CD4-positive, alpha-beta memory T cell (primary cell): ENCODE results near the gene MBNL1. TPM values are rescaled to one million over a fixed set of nuclear protein-coding genes. Genes with fewer than 3 reads are reported as not detected.
A peak's percentile ranks its signal among the peaks of the same experiment; 100 is the strongest.

Source experiments
- CTCF ChIA-PET: fragments of 350-600 bp; sonication (Branson Sonifier 250); formaldehyde crosslinking; loops from one replicate; lab custom pipeline; 2021; ENCODE audit warnings: inconsistent platforms; ENCODE audit not compliant: partially characterized antibody; lab: Charles Lee
- POLR2A ChIA-PET: fragments of 350-600 bp; sonication (Branson Sonifier 250); formaldehyde crosslinking; loops from one replicate; lab custom pipeline; 2021; ENCODE audit not compliant: partially characterized antibody; lab: Charles Lee
- DNase-seq, 5 donors: peaks; one replicate each; pipeline versions ENCODE4 v3.0.0 to v3.0.0-alpha.2; 2020 to 2022; ENCODE audit warnings: mixed read lengths in 1 of 5
- H3K27ac ChIP-seq: one replicate; pipeline ENCODE4 v1.7.0; 2013; ENCODE audit warnings: low read depth, low read length
- H3K27me3 ChIP-seq: 2 replicates; pipeline ENCODE4 v1.7.0; 2013; ENCODE audit warnings: mild to moderate bottlenecking, low read length, moderate library complexity; ENCODE audit not compliant: insufficient read depth
- H3K36me3 ChIP-seq: 2 replicates; pipeline ENCODE4 v1.7.0; 2013; ENCODE audit warnings: mild to moderate bottlenecking, low read length, moderate library complexity; ENCODE audit not compliant: insufficient read depth
- H3K4me1 ChIP-seq: 2 replicates; pipeline ENCODE4 v1.7.0; 2013; ENCODE audit warnings: mild to moderate bottlenecking, low read length, moderate library complexity; ENCODE audit not compliant: insufficient read depth
- H3K4me3 ChIP-seq, 2 donors: one replicate each; pipeline ENCODE4 v1.7.0; 2013; ENCODE audit warnings: low read length in 2 of 2, mild to moderate bottlenecking in 1 of 2
- H3K9me3 ChIP-seq, 2 donors: one replicate each; pipeline ENCODE4 v1.7.0; 2013; ENCODE audit warnings: low read length in 2 of 2, control low read depth in 1 of 2; ENCODE audit not compliant: control insufficient read depth in 1 of 2
- H3K27ac Mint-ChIP-seq, 7 donors: one replicate each; pipeline ENCODE4 v1.8.0; 2020 to 2021; ENCODE audit warnings: mixed read lengths in 7 of 7, mild to moderate bottlenecking in 6 of 7, inconsistent platforms in 3 of 7, moderate library complexity in 3 of 7
- H3K27me3 Mint-ChIP-seq, 2 donors: one replicate each; pipeline ENCODE4 v1.8.0; 2020 to 2021; ENCODE audit warnings: mixed read lengths in 2 of 2
- H3K36me3 Mint-ChIP-seq, 2 donors: one replicate each; pipeline ENCODE4 v1.8.0; 2020 to 2021; ENCODE audit warnings: mixed read lengths in 2 of 2, inconsistent platforms in 1 of 2, mild to moderate bottlenecking in 1 of 2
- H3K4me1 Mint-ChIP-seq, 4 donors: one replicate each; pipeline ENCODE4 v1.8.0; 2020 to 2021; ENCODE audit warnings: mixed read lengths in 4 of 4, mild to moderate bottlenecking in 1 of 4
- H3K4me3 Mint-ChIP-seq, 8 donors: one replicate each; pipeline ENCODE4 v1.8.0; 2020 to 2021; ENCODE audit warnings: mixed read lengths in 8 of 8, mild to moderate bottlenecking in 7 of 8, moderate library complexity in 6 of 8, inconsistent platforms in 3 of 8
- H3K9me3 Mint-ChIP-seq, 8 donors: one replicate each; pipeline ENCODE4 v1.8.0; 2020 to 2021; ENCODE audit warnings: mixed read lengths in 8 of 8, mild to moderate bottlenecking in 5 of 8, inconsistent platforms in 3 of 8, moderate library complexity in 1 of 8
- intact Hi-C: fragments of 100-400 bp; cut with micrococcal nuclease; formaldehyde crosslinking; loops from one replicate; pipeline ENCODE4 v1.15.1; 2023
- polyA plus RNA-seq, 2 donors: library from polyadenylated mRNA; unstranded; fragments of 300-500 nt; fragmentation: Illumina TruSeq; gene quantifications; one replicate each; pipeline ENCODE4 v1.2.3, GENCODE V29; 2021
- total RNA-seq, 2 experiments: library from RNA; stranded (reverse); gene quantifications; one replicate each; pipeline ENCODE4 v1.2.3, GENCODE V29; 2021

Gene MBNL1
- total and polyA plus RNA-seq, 4 experiments from 2014 or later: 289 to 430 (median 361) TPM

DNA sequence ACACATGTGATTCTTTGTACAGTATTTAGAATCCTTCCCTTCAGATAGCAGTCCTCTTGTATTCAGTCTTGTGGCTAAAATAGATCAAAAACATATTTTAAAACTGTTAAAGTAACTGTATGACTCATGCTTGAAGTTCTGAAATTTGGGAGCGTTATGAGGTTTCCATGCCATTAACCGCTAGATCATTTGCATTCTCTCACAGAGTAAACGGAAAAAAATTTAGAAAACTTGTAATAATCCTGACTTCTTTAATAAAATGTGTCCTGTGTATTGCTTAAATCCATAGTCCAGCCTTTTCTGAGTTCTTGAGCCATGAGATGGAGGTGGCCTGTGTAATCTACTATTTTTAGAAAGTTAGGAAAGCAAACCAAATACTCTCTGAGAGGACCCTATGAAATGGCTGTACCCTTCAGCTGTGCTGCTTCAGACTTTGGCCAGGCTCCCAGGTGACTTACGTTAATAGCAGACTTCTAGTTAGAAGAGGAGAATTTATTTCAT, 33.8 kb downstream of the MBNL1 start:
- DNase-seq: peak in 3 of 5 donors; percentile 32 to 57 (median 42)
- peak overlapping the region; percentile 17 to 75 (median 59) for H3K4me3 Mint-ChIP-seq
- Histone ChIP-seq H3K4me1 (peaks cover 100% of the 10 kb centered on the region), H3K27ac (peak overlapping the region; percentile 46), H3K36me3 (peaks cover 23% of the 10 kb centered on the region), H3K9me3 (no peaks in the 10 kb centered on the region), H3K27me3 (no peaks in the 10 kb centered on the region), H3K4me3 (no peak overlapping the region)
- peak overlapping the region; percentile 74 to 96 (median 88) for H3K27ac Mint-ChIP-seq
- intact Hi-C loops: loop anchor here (2.0 to 10.0 kb wide), 3 partner anchors 16 to 142 kb away; no protein-coding TSS in a partner anchor
- peaks cover 31 to 64% of the 10 kb centered on the region in 2 donors for H3K36me3 Mint-ChIP-seq
- H3K4me1 Mint-ChIP-seq: peaks cover 69 to 92% (median 81%) of the 10 kb centered on the region in 4 donors
- ChIA-PET POLR2A (interaction anchor here (0.7 to 4.5 kb wide), 12 partner anchors 9 to 114 kb away, joined by 3 to 32 read pairs (median 4); partner anchors contain the start of gene MBNL1), CTCF (interaction anchor here (0.6 to 1.5 kb wide), 3 partner anchors 17 to 231 kb away, joined by 3 to 4 read pairs (median 3); no protein-coding TSS in a partner anchor)
- H3K27me3 Mint-ChIP-seq: no peaks in the 10 kb centered on the region
- no peaks in the 10 kb centered on the region for H3K9me3 Mint-ChIP-seq

DNA sequence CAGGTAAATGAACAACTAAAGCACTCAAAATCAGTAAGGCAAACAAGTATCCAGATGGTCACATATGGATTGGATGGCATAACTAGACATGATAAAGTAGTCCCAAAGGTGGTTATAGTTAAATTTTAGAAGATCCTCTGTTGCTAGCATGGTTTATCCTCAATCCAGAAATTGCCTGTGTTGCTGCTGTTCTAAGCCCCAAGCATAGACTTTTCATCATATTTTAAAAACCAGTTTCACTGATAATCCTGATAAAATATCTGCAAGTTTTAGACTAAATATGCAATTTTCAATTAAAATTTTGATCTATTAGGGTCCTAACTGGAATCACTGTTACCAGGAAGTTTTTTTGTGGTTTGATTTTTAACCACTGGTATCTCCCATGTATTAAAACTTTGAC, 35.4 kb downstream of the MBNL1 start:
- Mint-ChIP-seq H3K36me3 (peaks cover 30 to 69% of the 10 kb centered on the region in 2 donors), H3K27me3 (no peaks in the 10 kb centered on the region), H3K9me3 (no peaks in the 10 kb centered on the region), H3K4me3 (peak overlapping the region in 5 of 8 donors; percentile 5 to 48 (median 36)), H3K4me1 (peaks cover 73 to 96% (median 83%) of the 10 kb centered on the region in 4 donors), H3K27ac (peak overlapping the region in 6 of 7 donors; percentile 1 to 90 (median 58))
- Histone ChIP-seq H3K4me1 (peaks cover 100% of the 10 kb centered on the region), H3K36me3 (peaks cover 24% of the 10 kb centered on the region), H3K27ac (peak overlapping the region; percentile 33), H3K9me3 (no peaks in the 10 kb centered on the region), H3K4me3 (no peak overlapping the region), H3K27me3 (no peaks in the 10 kb centered on the region)
- ChIA-PET CTCF (no interaction called here), POLR2A (interaction anchor here (1.1 kb wide), 1 partner anchor 58 kb away, joined by 3 read pairs; no protein-coding TSS in a partner anchor)
- DNase-seq: no peak
- intact Hi-C loops: loop anchor here (10.0 kb wide), 1 partner anchor 141 kb away; no protein-coding TSS in a partner anchor

DNA sequence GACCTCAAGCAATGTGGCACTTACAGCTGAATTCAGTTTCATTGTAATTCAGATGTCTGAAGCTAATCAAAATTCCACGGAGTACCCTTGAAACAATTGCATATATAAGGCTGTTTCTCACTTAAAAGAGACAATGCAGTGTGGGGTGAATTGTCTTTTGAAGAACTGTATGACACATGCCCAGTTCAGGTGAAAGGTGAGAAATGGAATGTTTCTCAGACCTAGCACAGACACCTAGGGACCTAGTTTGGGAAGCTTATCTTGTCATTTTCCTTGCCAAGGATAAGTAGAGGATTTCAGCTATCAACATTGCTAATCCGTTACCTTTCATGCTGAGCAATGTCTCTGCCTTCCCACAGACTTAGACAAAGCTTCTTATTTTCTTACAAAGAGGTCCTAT, 36.3 kb downstream of the MBNL1 start:
- Histone ChIP-seq H3K27ac (peak overlapping the region; percentile 33), H3K4me1 (peaks cover 100% of the 10 kb centered on the region), H3K4me3 (no peak overlapping the region), H3K27me3 (no peaks in the 10 kb centered on the region), H3K9me3 (no peaks in the 10 kb centered on the region), H3K36me3 (peaks cover 15% of the 10 kb centered on the region)
- H3K36me3 Mint-ChIP-seq: peaks cover 20 to 68% of the 10 kb centered on the region in 2 donors
- ChIA-PET CTCF (interaction anchor here (0.6 to 2.7 kb wide), 7 partner anchors 13 to 138 kb away, joined by 3 to 19 read pairs (median 3); partner anchors contain the start of gene MBNL1), POLR2A (interaction anchor here (0.6 to 2.0 kb wide), 10 partner anchors 11 to 1013 kb away, joined by 3 to 11 read pairs (median 4); partner anchors contain the start of gene MBNL1)
- peak overlapping the region in 3 of 8 donors; percentile 9 to 61 (median 14) for H3K4me3 Mint-ChIP-seq
- no peaks in the 10 kb centered on the region for H3K9me3 Mint-ChIP-seq
- intact Hi-C loops: loop anchor here (10.0 kb wide), 1 partner anchor 140 kb away; no protein-coding TSS in a partner anchor
- DNase-seq: no peak
- H3K4me1 Mint-ChIP-seq: peaks cover 71 to 96% (median 82%) of the 10 kb centered on the region in 4 donors
- H3K27ac Mint-ChIP-seq: peak overlapping the region in 5 of 7 donors; percentile 7 to 90 (median 60)
- H3K27me3 Mint-ChIP-seq: no peaks in the 10 kb centered on the region

DNA sequence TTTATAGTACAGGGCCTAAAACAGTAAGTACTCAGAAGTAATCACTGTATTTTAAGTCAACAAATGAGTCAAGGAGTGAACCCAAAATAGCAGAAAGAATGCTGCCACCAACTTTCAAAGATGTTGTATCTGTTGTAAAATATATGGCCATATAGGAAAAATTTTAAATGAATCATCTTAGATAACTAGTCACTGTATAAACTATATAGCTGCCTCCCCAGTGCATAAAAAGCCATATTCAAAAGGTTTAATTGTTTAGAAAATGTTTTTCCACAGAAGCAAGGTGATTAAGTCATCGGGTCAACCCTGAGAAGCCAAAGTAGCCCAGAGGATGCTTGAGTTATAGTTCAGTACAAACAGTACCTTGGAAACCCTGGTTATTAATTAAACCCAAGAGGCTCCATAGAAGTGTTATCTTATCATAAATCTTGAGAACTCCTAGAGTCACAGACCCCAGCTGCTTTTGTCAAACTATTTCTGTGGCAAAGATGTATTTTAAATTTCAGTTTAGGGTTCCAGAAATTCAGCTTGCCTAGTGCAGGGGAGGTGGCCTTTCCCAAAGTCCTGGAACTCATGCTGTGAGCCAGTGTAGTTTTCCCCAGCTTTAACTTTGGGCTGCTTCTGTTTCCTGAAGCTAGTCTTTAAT, 39.2 kb downstream of the MBNL1 start:
- Mint-ChIP-seq H3K27ac (peak overlapping the region; percentile 54 to 90 (median 85)), H3K4me3 (peak overlapping the region in 7 of 8 donors; percentile 20 to 73 (median 39)), H3K27me3 (no peaks in the 10 kb centered on the region), H3K36me3 (peaks cover 25 to 57% of the 10 kb centered on the region in 2 donors), H3K4me1 (peaks cover 55 to 84% (median 67%) of the 10 kb centered on the region in 4 donors), H3K9me3 (no peaks in the 10 kb centered on the region)
- peaks cover 5% of the 10 kb centered on the region for H3K36me3 ChIP-seq
- CTCF ChIA-PET: interaction anchor here (0.9 kb wide), 1 partner anchor 21 kb away, joined by 3 read pairs; no protein-coding TSS in a partner anchor
- DNase-seq: no peak
- intact Hi-C loops: loop anchor here (1.0 to 10.0 kb wide), 2 partner anchors 10 to 137 kb away; no protein-coding TSS in a partner anchor
- no peak overlapping the region for H3K4me3 ChIP-seq
- H3K9me3 ChIP-seq: no peaks in the 10 kb centered on the region
- H3K27ac ChIP-seq: peak overlapping the region; percentile 33
- no peaks in the 10 kb centered on the region for H3K27me3 ChIP-seq
- peaks cover 88% of the 10 kb centered on the region for H3K4me1 ChIP-seq
- POLR2A ChIA-PET: interaction anchor here (0.9 to 3.5 kb wide), 11 partner anchors 8 to 129 kb away, joined by 3 to 18 read pairs (median 4); partner anchors contain the start of gene MBNL1

DNA sequence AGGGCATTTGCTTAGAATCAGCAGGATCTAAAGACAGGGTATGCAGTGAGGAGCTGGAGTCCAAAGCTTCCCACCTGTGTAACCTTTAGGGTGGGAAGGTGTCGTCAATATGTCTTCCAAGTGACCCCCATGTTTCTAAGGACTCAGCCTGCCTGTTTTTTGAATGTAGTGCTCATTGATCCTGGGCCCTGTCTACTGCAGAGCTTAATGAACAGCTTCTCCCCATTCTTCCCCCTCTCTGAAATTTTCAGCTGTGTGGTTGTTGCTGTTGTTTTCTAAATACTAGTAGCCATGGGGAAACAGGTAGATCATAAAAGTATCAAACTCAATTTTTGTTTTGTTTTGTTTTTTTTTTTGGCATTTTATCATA, 39.7 kb downstream of the MBNL1 start:
- Histone ChIP-seq H3K27ac (peak overlapping the region; percentile 33), H3K4me1 (peaks cover 88% of the 10 kb centered on the region), H3K9me3 (no peaks in the 10 kb centered on the region), H3K4me3 (no peak overlapping the region), H3K36me3 (peaks cover 5% of the 10 kb centered on the region), H3K27me3 (no peaks in the 10 kb centered on the region)
- Mint-ChIP-seq H3K4me1 (peaks cover 56 to 84% (median 68%) of the 10 kb centered on the region in 4 donors), H3K27me3 (no peaks in the 10 kb centered on the region), H3K9me3 (no peaks in the 10 kb centered on the region), H3K27ac (peak overlapping the region; percentile 54 to 90 (median 85)), H3K4me3 (peak overlapping the region in 7 of 8 donors; percentile 20 to 73 (median 44)), H3K36me3 (peaks cover 25 to 60% of the 10 kb centered on the region in 2 donors)
- POLR2A ChIA-PET: interaction anchor here (0.9 to 3.5 kb wide), 12 partner anchors 8 to 128 kb away, joined by 3 to 18 read pairs (median 4); partner anchors contain the start of gene MBNL1
- DNase-seq: no peak
- intact Hi-C loops: loop anchor here (1.0 to 10.0 kb wide), 2 partner anchors 10 to 136 kb away; no protein-coding TSS in a partner anchor
- CTCF ChIA-PET: interaction anchor here (0.9 kb wide), 1 partner anchor 20 kb away, joined by 3 read pairs; no protein-coding TSS in a partner anchor

DNA sequence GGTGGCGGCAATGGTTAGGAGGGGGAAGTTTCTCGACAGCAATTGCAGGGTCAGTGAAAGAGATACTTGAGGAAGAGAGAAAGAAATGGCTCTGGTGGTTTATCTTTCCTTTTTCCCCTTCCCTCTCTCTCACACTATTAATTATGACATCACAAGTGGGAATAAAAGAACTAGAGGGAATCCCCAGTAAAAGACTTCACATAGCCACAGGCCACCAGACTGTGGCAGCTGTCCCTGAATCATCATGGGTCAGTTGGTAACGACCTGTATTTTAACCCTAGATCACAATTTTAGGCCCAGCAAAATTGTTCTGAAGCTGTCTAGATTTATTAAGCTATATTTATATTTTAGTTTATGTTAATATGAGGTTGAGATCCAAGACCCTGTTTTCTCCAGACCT, 40.3 kb downstream of the MBNL1 start:
- intact Hi-C loops: loop anchor here (10.0 kb wide), 1 partner anchor 136 kb away; no protein-coding TSS in a partner anchor
- Mint-ChIP-seq H3K36me3 (peaks cover 25 to 61% of the 10 kb centered on the region in 2 donors), H3K27ac (peak overlapping the region; percentile 54 to 90 (median 85)), H3K4me3 (peak overlapping the region in 7 of 8 donors; percentile 20 to 73 (median 27)), H3K9me3 (no peaks in the 10 kb centered on the region), H3K4me1 (peaks cover 56 to 83% (median 68%) of the 10 kb centered on the region in 4 donors), H3K27me3 (no peaks in the 10 kb centered on the region)
- POLR2A ChIA-PET: interaction anchor here (0.9 to 3.5 kb wide), 16 partner anchors 8 to 126 kb away, joined by 3 to 18 read pairs (median 5); partner anchors contain the start of gene MBNL1
- no peak for DNase-seq
- Histone ChIP-seq H3K4me3 (no peak overlapping the region), H3K27me3 (no peaks in the 10 kb centered on the region), H3K27ac (peak overlapping the region; percentile 33), H3K9me3 (no peaks in the 10 kb centered on the region), H3K4me1 (peaks cover 88% of the 10 kb centered on the region), H3K36me3 (peaks cover 5% of the 10 kb centered on the region)
- CTCF ChIA-PET: interaction anchor here (0.9 to 2.0 kb wide), 3 partner anchors 20 to 125 kb away, joined by 3 to 5 read pairs (median 4); no protein-coding TSS in a partner anchor
